ENCODE data around the gene ERN1. TPM values are rescaled to one million over a fixed set of nuclear protein-coding genes. Genes with fewer than 3 reads are reported as not detected.
A peak's percentile ranks its signal among the peaks of the same experiment; 100 is the strongest.

The ERN1 gene
- total and polyA plus RNA-seq, 2 donors (not counting 1 experiment from before 2014, with no cell fraction given), result 3.3 to 11.7 TPM

DNA sequence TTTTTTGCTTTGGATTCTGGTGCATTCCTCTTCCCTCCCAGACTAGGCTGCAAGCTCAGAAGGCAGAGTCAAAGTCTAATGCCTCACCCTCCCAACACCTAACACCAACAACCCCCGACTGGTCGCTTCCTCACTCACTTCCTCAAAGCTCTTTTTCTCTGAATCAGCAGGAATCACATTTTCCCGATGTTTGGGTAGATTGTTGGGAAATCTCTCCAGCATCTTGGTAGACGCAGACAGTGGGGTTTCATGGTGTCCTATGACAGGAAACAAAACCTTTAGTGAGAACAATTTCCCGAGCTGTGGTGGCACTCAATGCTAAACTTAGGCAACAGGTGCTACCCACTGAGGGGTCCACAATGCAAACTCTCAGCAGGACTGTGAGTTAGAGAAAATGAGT, 69.6 kb downstream of the ERN1 start:
- no peak for DNase-seq (ENCODE audit: low read depth in 2 of 2)
- no peak overlapping the region for H3K9ac ChIP-seq (ENCODE audit: insufficient read depth, low read length)
- no peak overlapping the region for H3K27ac ChIP-seq (ENCODE audit: insufficient read depth, low read length)
- no peaks in the 10 kb centered on the region for H3K79me2 ChIP-seq (ENCODE audit: control insufficient read depth, insufficient read depth, low read length)
- H3K9me3 ChIP-seq (ENCODE audit: control insufficient read depth, insufficient read depth, low read depth, low read length), result no peaks in the 10 kb centered on the region
- no peaks in the 10 kb centered on the region for H3K4me1 ChIP-seq (ENCODE audit: control insufficient read depth, extremely low read depth, insufficient read depth, low read length)
- H3K27me3 ChIP-seq (ENCODE audit: control insufficient read depth, insufficient read depth, low read length), result no peaks in the 10 kb centered on the region
- no peaks in the 10 kb centered on the region for H3K36me3 ChIP-seq (ENCODE audit: control insufficient read depth, insufficient read depth, low read length)
- H2AFZ ChIP-seq (ENCODE audit: low read length), result no peak overlapping the region
- H3K4me3 ChIP-seq (replicated peaks in 1 of 4; ENCODE audit: control extremely low read depth in 1 of 4, insufficient read depth in 1 of 4, low read depth in 3 of 4, low read length in 4 of 4), result no peak overlapping the region
- no peak overlapping the region for H3K4me2 ChIP-seq (ENCODE audit: extremely low read depth, insufficient read depth, low read length)
- H4K20me1 ChIP-seq (ENCODE audit: control insufficient read depth, extremely low read depth, insufficient read depth, low read length), result no peaks in the 10 kb centered on the region
- TF ChIP-seq, protein P1, sequence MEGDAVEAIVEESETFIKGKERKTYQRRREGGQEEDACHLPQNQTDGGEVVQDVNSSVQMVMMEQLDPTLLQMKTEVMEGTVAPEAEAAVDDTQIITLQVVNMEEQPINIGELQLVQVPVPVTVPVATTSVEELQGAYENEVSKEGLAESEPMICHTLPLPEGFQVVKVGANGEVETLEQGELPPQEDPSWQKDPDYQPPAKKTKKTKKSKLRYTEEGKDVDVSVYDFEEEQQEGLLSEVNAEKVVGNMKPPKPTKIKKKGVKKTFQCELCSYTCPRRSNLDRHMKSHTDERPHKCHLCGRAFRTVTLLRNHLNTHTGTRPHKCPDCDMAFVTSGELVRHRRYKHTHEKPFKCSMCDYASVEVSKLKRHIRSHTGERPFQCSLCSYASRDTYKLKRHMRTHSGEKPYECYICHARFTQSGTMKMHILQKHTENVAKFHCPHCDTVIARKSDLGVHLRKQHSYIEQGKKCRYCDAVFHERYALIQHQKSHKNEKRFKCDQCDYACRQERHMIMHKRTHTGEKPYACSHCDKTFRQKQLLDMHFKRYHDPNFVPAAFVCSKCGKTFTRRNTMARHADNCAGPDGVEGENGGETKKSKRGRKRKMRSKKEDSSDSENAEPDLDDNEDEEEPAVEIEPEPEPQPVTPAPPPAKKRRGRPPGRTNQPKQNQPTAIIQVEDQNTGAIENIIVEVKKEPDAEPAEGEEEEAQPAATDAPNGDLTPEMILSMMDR (conservative IDR thresholded peaks at IDR 0.05 in 1 of 2, IDR thresholded peaks at IDR 0.05 in 1 of 2; ENCODE audit: low read depth in 1 of 2, low read length in 2 of 2), result no peak
- no peak for TF ChIP-seq EZH2 (IDR thresholded peaks at IDR 0.05; ENCODE audit: low read length, missing control alignments)

DNA sequence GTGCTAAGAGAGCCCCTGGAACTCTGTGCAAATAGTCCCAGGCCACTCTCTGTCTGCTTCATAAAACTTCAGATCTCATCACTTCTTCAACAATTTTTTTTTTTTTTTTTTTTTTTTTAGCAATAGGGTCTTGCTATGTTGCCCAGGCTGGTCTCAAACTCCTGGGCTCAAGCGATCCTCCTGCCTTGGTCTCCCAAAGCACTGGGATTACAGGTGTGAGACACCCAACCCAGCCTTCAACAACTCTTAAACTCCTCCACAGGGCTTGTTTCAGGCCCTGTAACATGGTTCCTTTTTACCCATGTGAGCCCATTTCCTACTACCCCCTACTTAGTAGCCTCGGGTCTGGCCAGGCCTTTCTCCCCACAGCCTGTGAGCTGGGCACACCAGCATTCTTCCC, 70.2 kb downstream of the ERN1 start:
- no peaks in the 10 kb centered on the region for H3K36me3 ChIP-seq (ENCODE audit: control insufficient read depth, insufficient read depth, low read length)
- TF ChIP-seq EZH2 (IDR thresholded peaks at IDR 0.05; ENCODE audit: low read length, missing control alignments), result no peak
- TF ChIP-seq, protein P1 (conservative IDR thresholded peaks at IDR 0.05 in 1 of 2, IDR thresholded peaks at IDR 0.05 in 1 of 2; ENCODE audit: low read depth in 1 of 2, low read length in 2 of 2), result no peak
- no peak overlapping the region for H3K9ac ChIP-seq (ENCODE audit: insufficient read depth, low read length)
- no peaks in the 10 kb centered on the region for H3K27me3 ChIP-seq (ENCODE audit: control insufficient read depth, insufficient read depth, low read length)
- H3K4me1 ChIP-seq (ENCODE audit: control insufficient read depth, extremely low read depth, insufficient read depth, low read length), result no peaks in the 10 kb centered on the region
- no peaks in the 10 kb centered on the region for H4K20me1 ChIP-seq (ENCODE audit: control insufficient read depth, extremely low read depth, insufficient read depth, low read length)
- no peaks in the 10 kb centered on the region for H3K9me3 ChIP-seq (ENCODE audit: control insufficient read depth, insufficient read depth, low read depth, low read length)
- H3K4me3 ChIP-seq (replicated peaks in 1 of 4; ENCODE audit: control extremely low read depth in 1 of 4, insufficient read depth in 1 of 4, low read depth in 3 of 4, low read length in 4 of 4), result no peak overlapping the region
- H3K27ac ChIP-seq (ENCODE audit: insufficient read depth, low read length), result no peak overlapping the region
- no peak overlapping the region for H2AFZ ChIP-seq (ENCODE audit: low read length)
- no peaks in the 10 kb centered on the region for H3K79me2 ChIP-seq (ENCODE audit: control insufficient read depth, insufficient read depth, low read length)
- H3K4me2 ChIP-seq (ENCODE audit: extremely low read depth, insufficient read depth, low read length), result no peak overlapping the region
- no peak for DNase-seq (ENCODE audit: low read depth in 2 of 2)

DNA sequence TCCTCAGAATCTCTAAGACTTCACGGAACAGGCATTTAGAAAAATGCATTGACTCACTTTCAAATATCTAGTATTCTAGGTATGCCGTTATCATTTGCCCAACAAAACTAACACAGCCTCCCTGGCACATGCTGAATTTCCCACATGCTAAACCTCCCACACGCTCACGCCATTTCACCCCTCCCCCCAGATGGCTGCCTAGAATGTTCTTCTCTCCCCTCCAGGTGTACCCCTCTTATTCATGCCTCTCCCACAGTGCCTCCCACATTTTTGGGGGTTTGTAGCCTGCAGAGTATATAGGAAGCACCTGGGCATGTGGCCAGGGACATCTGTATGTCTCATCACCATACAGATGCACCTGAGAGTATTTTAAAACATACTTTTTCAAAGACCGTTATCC, 71.3 kb downstream of the ERN1 start:
- Histone ChIP-seq H3K79me2 (ENCODE audit: control insufficient read depth, insufficient read depth, low read length) (no peaks in the 10 kb centered on the region), H3K4me3 (replicated peaks in 1 of 4; ENCODE audit: control extremely low read depth in 1 of 4, insufficient read depth in 1 of 4, low read depth in 3 of 4, low read length in 4 of 4) (no peak overlapping the region), H3K9me3 (ENCODE audit: control insufficient read depth, insufficient read depth, low read depth, low read length) (no peaks in the 10 kb centered on the region), H2AFZ (ENCODE audit: low read length) (no peak overlapping the region), H3K27me3 (ENCODE audit: control insufficient read depth, insufficient read depth, low read length) (no peaks in the 10 kb centered on the region), H3K9ac (ENCODE audit: insufficient read depth, low read length) (no peak overlapping the region), H3K36me3 (ENCODE audit: control insufficient read depth, insufficient read depth, low read length) (no peaks in the 10 kb centered on the region), H3K4me2 (ENCODE audit: extremely low read depth, insufficient read depth, low read length) (no peak overlapping the region), H3K27ac (ENCODE audit: insufficient read depth, low read length) (no peak overlapping the region), H4K20me1 (ENCODE audit: control insufficient read depth, extremely low read depth, insufficient read depth, low read length) (no peaks in the 10 kb centered on the region), H3K4me1 (ENCODE audit: control insufficient read depth, extremely low read depth, insufficient read depth, low read length) (no peaks in the 10 kb centered on the region)
- no peak for TF ChIP-seq EZH2 (IDR thresholded peaks at IDR 0.05; ENCODE audit: low read length, missing control alignments)
- TF ChIP-seq, protein P1 (conservative IDR thresholded peaks at IDR 0.05 in 1 of 2, IDR thresholded peaks at IDR 0.05 in 1 of 2; ENCODE audit: low read depth in 1 of 2, low read length in 2 of 2), result no peak
- DNase-seq (ENCODE audit: low read depth in 2 of 2), result peak in 1 of 2 donors; percentile 58
